Measurements from ENCODE around the gene SH3BP4. TPM values are rescaled to one million over a fixed set of nuclear protein-coding genes. Genes with fewer than 3 reads are reported as not detected.
"Not testable (repeated sequence)": the region's sequence is repeated elsewhere in the genome, so short reads cannot be mapped to it uniquely, and the experiment has no call there.

Gene SH3BP4
- polyA plus RNA-seq, 4 donors: 34.8 to 47.0 (median 44.1) TPM

DNA sequence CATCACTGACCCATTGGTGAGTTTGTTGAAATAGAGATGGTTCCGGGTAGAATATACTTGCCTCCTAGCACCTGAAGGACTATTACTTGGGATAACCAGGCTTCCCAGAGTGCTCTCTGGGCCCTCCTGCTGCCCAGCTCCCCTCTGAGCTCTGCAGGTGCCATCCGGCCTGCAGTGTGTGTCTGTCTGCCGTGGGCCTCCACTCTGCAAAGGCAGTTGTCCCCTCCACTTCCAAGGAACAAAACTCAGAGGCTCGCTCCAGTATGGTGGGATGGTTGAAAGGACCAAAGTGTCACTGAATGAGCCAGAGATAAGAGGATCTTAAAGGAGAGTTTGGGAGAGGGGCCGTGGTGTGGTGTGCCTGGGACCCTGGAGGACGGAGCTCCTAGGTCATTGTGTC is 57.3 kb downstream of the SH3BP4 start:
- no peak for DNase-seq (ENCODE audit: low read depth in 4 of 4, low spot score in 2 of 4)

DNA sequence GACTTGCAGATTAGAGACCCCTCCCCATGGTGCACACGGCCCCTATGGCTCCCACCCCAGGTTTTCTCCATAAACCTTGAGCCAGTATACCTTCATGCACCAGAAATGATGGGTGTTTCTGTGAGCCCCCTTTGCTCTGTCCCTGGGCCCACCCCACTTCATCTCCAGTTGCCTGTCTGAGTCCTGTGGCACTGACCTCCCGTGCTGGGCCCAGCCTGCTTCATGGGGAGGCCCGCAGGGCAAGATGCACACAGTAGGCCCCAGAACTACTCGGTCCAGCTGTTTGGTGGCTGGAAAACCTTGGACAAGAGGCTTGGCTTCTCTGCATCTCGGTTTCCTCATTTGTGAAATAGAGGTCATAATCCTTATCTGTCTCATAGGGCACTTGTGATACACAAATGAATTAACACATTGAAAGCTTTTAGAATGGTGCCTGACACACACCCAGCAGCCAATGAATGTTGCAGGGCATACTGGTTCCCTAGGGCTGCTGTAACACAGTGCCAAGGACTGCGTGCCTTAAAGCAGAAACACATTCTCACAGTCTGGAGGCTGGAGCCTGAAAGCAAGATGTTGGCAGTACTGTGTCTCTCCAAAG is 58.4 kb downstream of the SH3BP4 start:
- no peak for DNase-seq (ENCODE audit: low read depth in 4 of 4, low spot score in 2 of 4)

DNA sequence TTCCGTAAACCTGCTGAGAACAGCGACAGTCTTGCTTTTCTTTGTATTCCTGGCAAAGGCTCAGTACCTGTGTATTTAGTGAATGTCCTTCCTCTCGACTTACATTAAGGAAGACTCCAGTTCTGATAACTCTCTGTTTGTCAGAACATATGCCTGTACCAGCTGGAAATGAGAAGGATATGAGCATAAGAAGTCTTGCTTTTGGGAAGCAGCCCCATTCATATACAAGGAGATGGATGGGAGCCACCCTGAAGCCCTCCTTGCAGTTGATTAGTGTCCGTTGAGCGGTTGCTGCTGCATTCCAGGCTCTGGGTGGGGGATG is 59.8 kb downstream of the SH3BP4 start:
- no peak for DNase-seq (ENCODE audit: low read depth in 4 of 4, low spot score in 2 of 4)

DNA sequence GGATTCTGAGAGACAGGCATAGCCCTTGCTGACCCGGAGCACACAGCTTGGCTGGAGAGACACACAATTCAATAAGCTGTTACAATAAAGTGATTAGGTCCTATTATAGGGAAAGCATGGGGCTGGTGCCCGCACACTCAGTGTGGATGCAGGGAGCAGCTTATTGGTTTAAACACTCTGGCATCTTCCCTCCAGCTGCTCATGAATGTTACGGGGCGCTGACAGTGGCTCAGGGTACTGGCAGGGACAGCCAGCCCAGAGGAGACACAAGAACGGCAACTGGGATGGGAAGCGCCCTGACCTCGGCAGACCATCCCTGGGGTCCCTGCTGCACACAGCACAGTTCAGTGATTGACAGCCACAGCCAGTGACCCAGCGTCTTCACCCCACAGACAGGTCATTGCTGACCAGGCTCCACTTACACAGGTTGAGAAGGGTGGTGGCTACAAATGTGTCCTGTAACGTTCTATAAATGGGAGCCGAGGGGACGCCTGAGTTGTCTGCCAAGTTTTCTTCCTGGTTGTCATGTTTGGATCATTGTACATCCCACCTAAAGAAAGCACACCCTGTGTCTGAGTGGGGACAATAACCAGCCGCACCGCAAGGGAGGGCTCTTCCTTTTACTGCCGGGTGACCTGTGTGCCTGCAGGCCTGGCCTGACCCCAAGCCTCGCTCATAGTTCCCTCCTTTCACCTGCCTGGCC is 60.3 kb downstream of the SH3BP4 start:
- DNase-seq (ENCODE audit: low read depth in 4 of 4, low spot score in 2 of 4): no peak

DNA sequence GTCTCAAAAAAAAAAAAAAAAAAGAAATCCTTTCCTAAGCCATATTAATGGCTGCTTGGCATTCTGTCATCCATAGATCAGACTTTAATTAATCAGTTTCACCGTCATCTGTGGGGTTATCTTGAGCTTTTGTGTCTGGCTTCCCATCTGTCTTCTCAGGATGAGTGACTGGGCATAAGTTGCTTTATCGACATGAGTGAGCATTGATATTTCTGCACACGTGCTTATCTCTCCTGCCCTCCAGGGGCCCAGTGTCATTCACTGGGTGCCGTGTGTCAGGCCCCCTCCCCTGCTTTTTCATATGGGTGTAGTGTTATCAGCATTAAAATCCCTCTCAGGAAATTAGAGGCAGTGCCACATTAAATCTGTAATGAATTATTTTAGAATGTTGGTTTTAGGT is 65.6 kb downstream of the SH3BP4 start:
- DNase-seq (ENCODE audit: low read depth in 4 of 4, low spot score in 2 of 4): no peak

DNA sequence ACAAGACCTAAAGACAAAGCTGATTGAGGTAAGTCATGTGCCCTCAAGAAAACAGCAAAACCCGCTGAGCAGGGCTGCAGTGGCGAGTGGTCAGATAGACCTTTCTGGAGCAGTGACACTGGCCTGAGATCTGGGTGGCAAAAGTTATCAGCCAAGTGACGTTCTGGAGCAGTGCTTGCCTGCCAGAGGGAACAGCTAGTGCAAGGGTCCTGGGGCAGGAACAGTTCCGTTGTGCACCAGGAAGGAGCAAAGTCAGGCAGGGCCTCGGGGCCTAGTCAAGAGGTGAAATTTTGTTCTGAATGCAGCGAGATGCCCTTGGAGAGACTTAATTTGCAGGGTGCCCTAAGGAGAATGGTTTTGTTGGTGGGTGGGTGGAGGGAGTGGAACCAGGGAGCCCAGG is 67.0 kb downstream of the SH3BP4 start:
- no peak for DNase-seq (ENCODE audit: low read depth in 4 of 4, low spot score in 2 of 4)

DNA sequence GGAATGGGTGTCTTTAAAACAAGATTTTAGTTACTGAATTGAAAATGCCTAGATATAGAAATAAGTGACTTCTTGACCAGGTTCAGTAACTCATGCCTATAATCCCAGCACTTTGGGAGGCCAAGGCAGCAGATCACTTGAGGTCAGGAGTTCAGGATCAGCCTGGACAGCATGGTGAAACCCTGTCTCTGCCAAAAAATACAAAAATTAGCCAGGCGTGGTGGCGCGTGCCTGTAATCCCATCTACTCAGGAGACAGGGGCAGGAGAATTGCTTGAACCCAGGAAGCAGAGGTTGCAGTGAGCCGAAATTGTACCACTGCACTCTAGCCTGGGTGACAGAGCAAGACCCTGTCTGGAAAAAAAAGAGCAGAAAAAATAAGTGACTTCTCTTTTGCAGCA is 68.3 kb downstream of the SH3BP4 start:
- DNase-seq (ENCODE audit: low read depth in 4 of 4, low spot score in 2 of 4): not testable (repeated sequence)

DNA sequence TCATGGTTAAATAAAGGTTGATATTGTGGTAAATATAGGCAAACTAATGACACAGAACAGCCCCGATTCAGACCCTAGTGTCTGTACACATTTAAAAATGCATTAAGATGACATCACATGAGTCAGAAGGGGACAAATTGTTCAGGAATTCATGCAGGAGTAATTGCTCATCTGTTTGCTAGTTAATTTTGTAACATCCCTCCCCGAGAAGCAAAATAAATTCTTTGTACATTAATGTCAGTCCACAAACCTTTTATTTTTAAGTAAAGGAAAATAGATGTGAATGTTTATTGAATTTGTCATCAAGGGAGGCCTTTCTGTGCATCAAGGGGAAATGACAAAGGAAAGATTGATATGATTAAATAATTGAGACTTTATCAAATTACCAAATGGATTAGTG is 69.9 kb downstream of the SH3BP4 start:
- no peak for DNase-seq (ENCODE audit: low read depth in 4 of 4, low spot score in 2 of 4)

DNA sequence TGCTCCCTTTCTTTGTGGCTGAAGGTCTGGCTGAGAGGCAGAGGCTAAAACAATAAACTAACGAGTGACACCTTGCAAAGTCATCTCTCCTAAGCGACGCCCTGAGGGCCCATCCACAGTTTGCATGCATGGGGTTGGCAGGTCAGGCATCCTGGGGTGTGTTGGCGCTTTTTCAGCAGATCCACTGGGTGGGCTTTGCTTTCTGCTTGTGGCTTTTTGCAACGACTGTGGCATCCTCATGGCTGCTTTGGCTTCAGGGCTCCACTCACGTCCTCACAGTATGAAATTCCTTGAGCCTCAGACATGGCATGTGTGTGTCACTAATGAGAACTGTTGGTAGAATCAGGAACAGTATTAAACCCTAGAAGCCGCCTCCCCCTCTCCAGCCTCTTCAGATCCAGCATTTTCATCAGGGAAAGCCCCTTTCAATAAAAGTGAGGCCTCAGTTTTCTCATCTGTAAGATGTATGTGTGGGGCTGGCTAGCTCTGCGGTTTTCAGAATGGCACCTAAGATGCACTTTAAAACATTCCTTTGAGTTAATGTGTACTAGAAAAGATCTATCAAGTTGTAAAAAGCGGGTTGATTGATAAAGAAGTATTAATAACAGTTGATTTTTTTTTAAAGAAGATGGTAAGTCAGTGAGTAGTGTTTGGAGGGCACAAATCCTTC is 72.5 kb downstream of the SH3BP4 start:
- DNase-seq (ENCODE audit: low read depth in 4 of 4, low spot score in 2 of 4): no peak

DNA sequence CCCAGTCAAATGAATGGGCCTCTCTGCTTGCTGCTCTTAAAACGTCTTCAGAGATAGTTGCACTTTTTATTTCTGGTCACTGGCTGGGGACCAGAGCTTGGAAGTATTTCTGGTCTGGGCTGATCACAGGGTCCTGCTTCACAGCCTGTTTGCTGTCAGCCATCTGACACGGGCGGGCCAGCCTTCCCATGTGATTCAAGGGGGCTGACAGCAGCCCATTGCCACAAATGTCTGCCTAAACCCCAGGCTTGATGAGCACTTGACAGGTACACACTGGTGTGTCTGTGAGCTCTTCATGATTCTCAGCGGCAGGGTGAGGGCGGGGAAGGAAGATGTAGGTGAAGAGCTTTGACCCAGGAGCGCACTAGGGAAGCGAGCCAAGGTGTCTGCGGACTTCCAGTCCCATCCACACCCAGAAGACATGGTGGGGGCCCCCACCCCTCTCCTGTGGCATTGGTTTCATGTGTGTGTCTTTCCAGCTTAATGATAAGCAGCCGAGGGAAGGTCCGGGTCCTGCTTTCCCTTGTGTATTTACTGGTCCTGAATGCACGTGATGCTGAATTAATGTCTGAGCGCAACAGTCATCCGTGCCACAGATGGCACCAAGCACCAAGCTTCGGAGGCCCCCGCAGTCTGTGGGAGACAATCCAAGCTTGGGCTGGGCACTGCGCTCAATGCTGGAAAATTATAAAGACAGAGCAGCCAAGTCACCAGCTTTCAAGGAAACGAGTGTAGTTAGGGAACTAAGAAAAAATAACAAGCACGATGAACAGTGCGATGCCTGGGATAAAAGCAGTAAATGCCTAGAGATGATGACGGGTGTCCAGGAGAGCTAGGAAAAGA is 73.3 kb downstream of the SH3BP4 start:
- DNase-seq (ENCODE audit: low read depth in 4 of 4, low spot score in 2 of 4): no peak

DNA sequence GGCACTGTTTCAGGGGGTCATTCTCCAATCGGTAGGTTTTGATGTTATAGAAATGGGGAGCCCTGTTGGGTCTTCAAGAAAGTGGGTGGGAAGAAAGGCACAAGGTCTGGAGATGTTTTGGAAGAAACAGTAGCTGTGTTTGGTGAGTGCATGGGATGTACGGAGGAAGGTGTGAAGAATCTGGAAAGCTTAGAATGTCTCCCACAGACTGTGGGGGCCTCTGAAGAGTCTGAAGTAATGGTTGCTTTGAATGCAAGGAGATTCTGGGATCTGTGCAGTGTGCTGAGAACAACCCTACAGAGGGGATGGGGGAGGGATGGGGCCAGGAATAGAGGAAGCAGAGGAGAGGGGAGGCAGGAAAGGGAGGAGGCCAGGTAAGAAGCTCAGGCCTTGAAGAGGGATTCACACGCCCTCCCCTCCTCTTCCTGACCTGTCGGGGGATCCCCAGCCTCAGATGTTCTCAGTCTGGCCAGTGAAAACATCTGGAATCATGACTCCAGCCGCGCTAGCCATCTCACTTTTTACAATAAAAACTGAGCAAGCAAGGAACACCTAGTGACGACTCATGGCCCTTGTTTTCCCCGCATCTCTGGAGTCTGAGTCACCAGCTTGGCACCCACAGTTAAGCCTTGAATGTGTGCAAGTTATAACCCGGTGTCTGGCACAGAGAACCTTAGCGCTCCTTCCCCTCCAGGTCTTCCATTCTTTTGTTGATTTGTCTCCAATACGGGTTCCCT is 74.2 kb downstream of the SH3BP4 start:
- no peak for DNase-seq (ENCODE audit: low read depth in 4 of 4, low spot score in 2 of 4)

DNA sequence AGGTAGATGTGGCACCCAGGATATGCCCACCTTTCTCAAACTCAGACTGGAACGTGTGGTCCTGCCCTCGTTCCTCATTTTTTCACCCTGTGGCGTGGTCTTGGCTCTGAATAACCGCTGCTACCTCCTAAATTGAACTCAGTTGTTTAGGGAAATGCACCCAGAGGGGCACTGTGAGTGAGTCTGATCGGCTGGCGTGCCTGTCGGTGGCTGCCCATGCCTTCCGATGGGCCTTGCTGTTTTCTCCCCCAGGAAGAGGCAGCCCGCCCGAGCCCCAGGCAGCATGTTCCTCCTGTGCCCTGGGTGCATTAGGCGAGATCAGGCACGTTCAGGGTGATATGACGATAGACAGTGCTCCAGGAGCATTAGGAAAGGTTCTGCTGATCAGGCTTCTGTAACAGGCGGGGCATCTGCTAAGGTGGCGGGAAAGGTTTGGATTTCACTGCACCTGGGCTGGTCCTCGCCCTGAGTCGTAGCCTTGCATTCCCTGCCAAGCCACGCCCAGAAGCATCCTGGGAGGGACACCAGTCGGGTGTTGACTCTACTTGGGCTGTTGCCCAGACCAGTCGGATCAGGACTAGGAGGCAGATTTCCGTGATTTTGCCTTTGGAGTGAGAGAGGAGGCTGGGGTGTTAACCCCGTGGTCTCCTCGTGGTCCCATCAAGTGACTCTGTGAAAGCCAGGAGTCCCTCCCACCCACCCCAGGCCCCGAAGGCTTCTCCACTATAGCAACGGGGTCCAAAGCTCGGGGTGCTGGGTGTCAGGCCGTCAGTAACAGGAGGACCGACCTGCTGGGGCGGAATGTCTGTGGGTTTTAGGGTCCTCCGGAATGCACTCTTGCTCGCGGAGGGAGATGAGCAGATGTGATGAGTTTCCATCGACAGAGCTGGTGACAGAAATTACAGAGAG is 75.1 kb downstream of the SH3BP4 start:
- no peak for DNase-seq (ENCODE audit: low read depth in 4 of 4, low spot score in 2 of 4)

DNA sequence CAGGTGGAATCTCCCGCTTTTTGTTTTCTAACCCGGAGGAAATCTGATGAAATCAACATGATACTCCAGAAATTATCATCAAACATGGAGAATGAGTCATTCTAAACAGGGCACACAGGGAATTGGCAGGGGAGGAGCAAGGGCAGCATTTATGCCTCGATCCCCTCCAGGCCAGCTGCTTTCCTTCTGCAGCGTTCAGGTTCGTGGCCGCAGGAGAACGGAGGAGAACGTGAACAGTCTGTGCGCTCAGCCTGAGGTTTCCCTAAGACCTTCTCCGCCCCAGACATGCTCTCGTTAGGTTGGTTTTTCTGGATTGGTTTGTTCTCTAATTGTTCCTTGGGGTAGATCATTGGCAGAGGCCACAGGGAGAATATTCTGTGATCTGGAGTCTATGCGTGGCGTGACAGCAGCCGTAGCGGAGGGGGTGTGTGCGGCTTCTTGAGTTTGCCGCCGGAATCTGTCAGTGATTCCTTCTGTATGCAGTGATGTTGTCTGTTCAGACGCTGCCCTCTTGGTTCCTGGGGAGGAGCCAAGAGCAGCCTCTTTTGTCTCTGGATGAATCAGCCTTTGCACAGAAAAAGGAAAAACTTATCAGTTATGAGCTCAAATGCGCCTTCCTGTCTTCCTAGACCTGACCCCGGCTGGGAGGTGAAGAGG is 75.9 kb downstream of the SH3BP4 start:
- no peak for DNase-seq (ENCODE audit: low read depth in 4 of 4, low spot score in 2 of 4)

DNA sequence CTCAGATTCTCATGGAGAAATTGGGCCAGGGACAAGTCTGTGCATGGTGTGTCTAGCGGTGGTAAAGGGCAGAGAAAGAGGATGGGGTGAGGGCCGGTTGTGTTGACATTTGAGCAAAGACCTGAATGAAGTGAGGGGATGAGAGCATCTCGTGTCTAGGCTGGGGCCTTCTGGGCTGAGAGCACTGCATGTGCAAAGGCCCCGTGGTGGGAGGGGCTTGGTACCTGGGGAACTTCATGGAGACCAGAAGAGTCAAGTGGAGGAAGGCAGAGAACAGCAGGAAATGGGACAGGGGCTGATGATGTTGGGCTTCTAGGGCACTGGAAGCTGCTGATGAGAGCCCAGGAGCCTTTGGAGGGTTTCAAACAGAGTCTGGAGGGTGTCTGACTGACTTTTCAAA is 76.8 kb downstream of the SH3BP4 start:
- no peak for DNase-seq (ENCODE audit: low read depth in 4 of 4, low spot score in 2 of 4)

DNA sequence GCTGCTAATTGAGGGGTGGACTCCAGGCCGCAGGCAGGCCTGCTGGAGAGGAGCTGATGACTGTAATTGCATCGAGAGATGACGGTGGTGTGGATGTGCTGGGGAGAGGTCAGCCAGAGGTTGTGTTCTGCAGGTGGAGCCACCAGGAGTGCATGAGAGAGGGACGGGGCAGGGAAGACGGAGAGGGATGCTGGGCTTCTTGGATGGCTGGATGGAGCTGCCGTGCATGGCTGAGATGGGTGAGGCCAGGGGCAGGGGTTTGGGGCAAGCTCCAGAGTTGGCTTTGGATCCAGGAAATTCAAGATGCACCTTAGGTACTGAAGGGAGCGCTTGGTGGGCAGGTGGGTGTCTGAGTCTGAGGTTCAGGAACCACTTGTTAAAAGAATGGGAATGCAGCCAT is 77.2 kb downstream of the SH3BP4 start:
- DNase-seq (ENCODE audit: low read depth in 4 of 4, low spot score in 2 of 4): no peak

DNA sequence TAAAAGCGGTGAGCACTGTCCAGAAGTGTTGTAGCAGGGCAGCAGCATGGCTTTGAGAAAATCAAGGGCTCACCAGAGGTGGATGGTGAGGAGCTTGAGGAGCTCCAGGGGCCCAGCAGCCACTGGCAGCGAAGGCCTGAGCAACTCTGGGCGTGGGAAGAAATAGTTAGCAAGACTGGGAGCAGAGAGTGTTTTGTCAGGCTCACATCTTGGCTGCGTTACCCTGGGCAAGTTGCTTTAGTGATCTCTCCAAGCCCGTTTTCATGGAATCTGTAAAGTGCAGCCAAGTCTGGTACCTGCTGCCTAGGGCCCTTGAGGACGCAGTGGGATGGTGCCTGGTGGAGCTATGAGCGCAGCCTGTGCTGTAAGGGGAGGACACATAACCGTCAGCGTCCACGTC is 78.3 kb downstream of the SH3BP4 start:
- no peak for DNase-seq (ENCODE audit: low read depth in 4 of 4, low spot score in 2 of 4)

DNA sequence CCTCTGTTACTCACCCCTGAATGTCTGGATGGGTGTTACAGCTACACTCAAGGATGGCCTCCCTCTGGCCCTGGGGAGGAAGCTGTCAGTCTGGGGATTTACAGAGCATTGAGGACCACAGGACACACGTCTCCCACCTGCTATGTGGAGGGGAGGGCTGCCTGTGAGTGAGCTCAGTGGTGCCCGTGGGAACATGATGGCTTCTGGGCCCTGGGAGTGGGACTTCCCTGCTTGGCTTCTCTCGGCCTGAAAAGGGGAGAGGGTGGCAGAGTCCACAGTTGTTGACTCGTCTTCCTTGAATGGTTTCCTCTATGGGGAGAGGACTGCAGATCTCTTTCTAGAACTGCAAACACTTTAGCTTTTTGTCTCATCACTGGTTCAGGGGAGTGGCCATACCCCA is 79.1 kb downstream of the SH3BP4 start:
- no peak for DNase-seq (ENCODE audit: low read depth in 4 of 4, low spot score in 2 of 4)

DNA sequence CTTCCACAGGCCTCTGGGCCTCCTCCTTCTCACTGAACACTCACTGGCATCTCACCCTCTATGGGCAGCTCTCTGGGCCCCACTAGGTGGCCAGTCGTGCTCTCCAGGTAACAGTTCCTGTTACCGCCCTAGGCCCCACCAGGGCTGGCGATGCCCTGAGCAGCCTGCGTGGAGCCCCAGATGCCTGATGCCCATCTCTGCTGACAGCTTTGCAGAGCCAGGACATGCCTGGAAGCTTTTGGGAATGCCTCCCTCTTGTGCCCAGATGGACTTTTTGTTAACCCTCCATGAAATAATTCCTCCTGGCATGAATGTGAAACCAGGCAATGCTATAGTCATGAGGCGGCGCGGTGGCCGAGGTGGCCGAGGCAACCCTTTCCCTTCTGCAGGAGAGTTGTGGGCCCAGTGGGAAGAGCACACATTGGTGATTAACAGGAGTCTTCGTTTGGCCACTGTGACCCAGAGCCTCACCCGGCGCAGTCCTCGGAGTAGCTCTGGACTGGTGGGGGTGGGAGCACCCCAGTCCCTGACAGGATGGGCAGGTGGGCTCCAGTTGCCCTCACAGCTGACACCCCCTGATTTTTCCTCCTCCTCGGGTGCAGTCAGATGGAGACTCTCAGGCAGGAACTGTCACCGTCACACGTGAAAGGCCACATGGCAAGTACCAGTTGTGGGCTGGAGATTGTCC is 80.0 kb downstream of the SH3BP4 start:
- DNase-seq (ENCODE audit: low read depth in 4 of 4, low spot score in 2 of 4): no peak

DNA sequence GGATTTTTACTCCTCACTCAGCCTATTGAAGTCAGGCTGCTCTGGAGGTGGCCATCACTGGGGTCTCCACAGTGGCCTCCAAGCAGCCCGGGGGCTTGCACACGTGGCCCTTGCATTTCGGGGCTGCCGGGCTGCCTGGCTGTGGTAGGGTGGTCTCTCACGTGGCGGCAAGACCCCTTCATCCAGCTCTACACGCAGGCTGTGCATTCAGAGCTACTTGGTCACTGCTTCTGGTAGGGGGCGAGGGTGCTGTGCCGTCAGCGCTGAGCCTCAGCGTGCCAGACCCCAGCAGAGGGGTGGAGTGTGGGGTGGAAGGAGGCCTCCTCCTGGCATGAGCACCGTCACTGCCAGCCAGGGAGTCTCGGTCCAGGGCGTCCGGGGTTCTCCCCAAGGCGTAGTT is 80.6 kb downstream of the SH3BP4 start:
- DNase-seq (ENCODE audit: low read depth in 4 of 4, low spot score in 2 of 4): no peak

All from left renal cortex interstitium (tissue), 4 donors.